Globus pallidus (tissue), 1 donor: ENCODE results near the gene AP1S3.
A peak's percentile ranks its signal among the peaks of the same experiment; 100 is the strongest.

ENCODE experiments used
- DNase-seq: peaks from one replicate; pipeline ENCODE4 v3.0.0-alpha.2; 2015; ENCODE audit warnings: low spot score

Gene AP1S3

GRCh38 chr2:223759569-223760430, 77.6 kb downstream of the AP1S3 start:
- no peak for DNase-seq

- no peak for DNase-seq
Observed at GRCh38 chr2:223758131-223758840, 79.1 kb downstream of the AP1S3 start.

GRCh38 chr2:223753940-223754339, 83.4 kb downstream of the AP1S3 start:
- DNase-seq = no peak

- no peak for DNase-seq
Observed at GRCh38 chr2:223751012-223751411, 86.4 kb downstream of the AP1S3 start.

GRCh38 chr2:223747392-223748042, 89.9 kb downstream of the AP1S3 start:
- no peak for DNase-seq

- DNase-seq = no peak
Observed at GRCh38 chr2:223746611-223747010, 90.8 kb downstream of the AP1S3 start.

GRCh38 chr2:223744580-223744979, 92.8 kb downstream of the AP1S3 start:
- DNase-seq = no peak

GRCh38 chr2:223740679-223741078, 96.7 kb downstream of the AP1S3 start:
- no peak for DNase-seq

GRCh38 chr2:223737207-223737606, 100.2 kb downstream of the AP1S3 start:
- DNase-seq = no peak

- DNase-seq = no peak
Observed at GRCh38 chr2:223736488-223736887, 100.9 kb downstream of the AP1S3 start.

GRCh38 chr2:223735659-223736244, 101.6 kb downstream of the AP1S3 start:
- DNase-seq = no peak

GRCh38 chr2:223735035-223735640, 102.2 kb downstream of the AP1S3 start:
- DNase-seq = no peak

GRCh38 chr2:223734346-223734745, 103.0 kb downstream of the AP1S3 start:
- DNase-seq = no peak

GRCh38 chr2:223732346-223732745, 105.0 kb downstream of the AP1S3 start:
- DNase-seq = no peak

- DNase-seq = no peak
Observed at GRCh38 chr2:223731503-223731902, 105.9 kb downstream of the AP1S3 start.

- no peak for DNase-seq
Observed at GRCh38 chr2:223729781-223730180, 107.6 kb downstream of the AP1S3 start.

GRCh38 chr2:223727562-223727961, 109.8 kb downstream of the AP1S3 start:
- DNase-seq = peak; percentile 45

- DNase-seq = no peak
Observed at GRCh38 chr2:223725986-223726970, 111.1 kb downstream of the AP1S3 start.

- peak; percentile 75 for DNase-seq
Observed at GRCh38 chr2:223725494-223725893, 111.9 kb downstream of the AP1S3 start.

GRCh38 chr2:223724861-223725260, 112.5 kb downstream of the AP1S3 start:
- peak; percentile 2 for DNase-seq

GRCh38 chr2:223723954-223724411, 113.4 kb downstream of the AP1S3 start:
- no peak for DNase-seq
